Caco-2 (cell line): ENCODE measurements around the gene C22orf39. TPM values are rescaled to one million over a fixed set of nuclear protein-coding genes. Genes with fewer than 3 reads are reported as not detected.

Source experiments
- BruUV-seq: library from RNA; stranded (reverse); fragments of 400-500 nt; replicated peaks from 2 replicates; lab custom pipeline; 2021; lab: Mats Ljungman, UMichigan
- CTCF ChIA-PET: fragments of 300-600 bp; sonication (Branson Sonifier 250); formaldehyde crosslinking; loops from one replicate; lab custom pipeline; 2022; ENCODE audit warnings: antibody characterized with exemption; lab: Charles Lee
- POLR2A ChIA-PET: fragments of 300-600 bp; sonication (Branson Sonifier 250); formaldehyde crosslinking; loops from one replicate; lab custom pipeline; 2022; ENCODE audit warnings: antibody characterized with exemption; lab: Charles Lee
- DNase-seq, 2 experiments: peaks; one replicate each; pipeline versions ENCODE4 v3.0.0 to v3.0.0-alpha.2; 2020 to 2022
- H3K27me3 ChIP-seq: replicated peaks from 2 replicates; pipeline ENCODE4 v1.6.0; 2011; ENCODE audit warnings: low read length; ENCODE audit not compliant: control insufficient read depth, insufficient read depth
- H3K36me3 ChIP-seq: 2 replicates; pipeline ENCODE4 v1.5.1; 2011; ENCODE audit warnings: low read length; ENCODE audit not compliant: control insufficient read depth, insufficient read depth
- H3K4me1 ChIP-seq: fragments of 250-450 bp; sonication (Bioruptor Pico); 2 replicates; pipeline ENCODE4 v1.5.1; 2020; ENCODE audit warnings: mild to moderate bottlenecking
- H3K4me3 ChIP-seq: 2 replicates; pipeline ENCODE4 v1.5.1; 2011; ENCODE audit warnings: low read depth, mild to moderate bottlenecking, control low read depth, low read length
- H3K9me3 ChIP-seq: fragments of 250-450 bp; sonication (Bioruptor Pico); 2 replicates; pipeline ENCODE4 v1.5.1; 2020; ENCODE audit warnings: mild to moderate bottlenecking, moderate library complexity
- H3K27ac Mint-ChIP-seq: one replicate; pipeline ENCODE4 v1.8.0; 2022; ENCODE audit warnings: mixed read lengths; ENCODE audit not compliant: unreplicated experiment
- H3K27me3 Mint-ChIP-seq: one replicate; pipeline ENCODE4 v1.8.0; 2022; ENCODE audit warnings: mixed read lengths; ENCODE audit not compliant: insufficient read depth, unreplicated experiment
- H3K36me3 Mint-ChIP-seq: one replicate; pipeline ENCODE4 v1.8.0; 2022; ENCODE audit warnings: mild to moderate bottlenecking, mixed read lengths; ENCODE audit not compliant: insufficient read depth, unreplicated experiment
- H3K4me1 Mint-ChIP-seq: one replicate; pipeline ENCODE4 v1.8.0; 2022; ENCODE audit warnings: low read depth, mixed read lengths; ENCODE audit not compliant: unreplicated experiment
- H3K4me3 Mint-ChIP-seq: one replicate; pipeline ENCODE4 v1.8.0; 2022; ENCODE audit warnings: mild to moderate bottlenecking, moderate library complexity, mixed read lengths; ENCODE audit not compliant: unreplicated experiment
- H3K9me3 Mint-ChIP-seq: one replicate; pipeline ENCODE4 v1.8.0; 2022; ENCODE audit warnings: mixed read lengths; ENCODE audit not compliant: unreplicated experiment
- CTCF ChIP-seq, 2 experiments: fragments of 200-600 bp in 1 of 2; IDR thresholded peaks; 1 replicate in 1 of 2; 2 replicates in 1 of 2; pipeline versions ENCODE4 v1.5.1 to v1.8.0; 2011 to 2022; ENCODE audit warnings: antibody characterized with exemption in 1 of 2, control low read depth in 1 of 2, inconsistent platforms in 1 of 2, low read depth in 1 of 2, low read length in 1 of 2, mild to moderate bottlenecking in 1 of 2, moderate library complexity in 1 of 2; ENCODE audit not compliant: insufficient read depth in 1 of 2, severe bottlenecking in 1 of 2, unreplicated experiment in 1 of 2
- intact Hi-C: fragments of 100-400 bp; cut with micrococcal nuclease; formaldehyde crosslinking; loops from one replicate; pipeline ENCODE4 v1.10.0; 2022; ENCODE audit not compliant: unreplicated experiment
- total RNA-seq: library from RNA; stranded (reverse); gene quantifications from 2 replicates; pipeline ENCODE4 v1.2.3, GENCODE V29; 2022

Gene C22orf39
- total RNA-seq, 1 experiment from 2014 or later = 36.1 TPM

- no peak overlapping the region for H3K4me3 Mint-ChIP-seq
- CTCF ChIA-PET = no interaction called here
- no peaks in the 10 kb centered on the region for H3K4me1 Mint-ChIP-seq
- Histone ChIP-seq H3K9me3 (no peaks in the 10 kb centered on the region), H3K4me1 (no peaks in the 10 kb centered on the region), H3K4me3 (no peak overlapping the region), H3K27me3 (no peaks in the 10 kb centered on the region), H3K36me3 (no peaks in the 10 kb centered on the region)
- H3K27ac Mint-ChIP-seq = no peak overlapping the region
- POLR2A ChIA-PET = no interaction called here
- H3K9me3 Mint-ChIP-seq = no peaks in the 10 kb centered on the region
- H3K27me3 Mint-ChIP-seq = no peaks in the 10 kb centered on the region
- no peak for DNase-seq
- intact Hi-C loops = no loop called here
- H3K36me3 Mint-ChIP-seq = peaks cover 55% of the 10 kb centered on the region
- no peak for TF ChIP-seq CTCF (IDR thresholded peaks at IDR 0.05; ENCODE audit: insufficient read depth in 1 of 2, low read depth in 1 of 2, low read length in 1 of 2, severe bottlenecking in 1 of 2, unreplicated experiment in 1 of 2)
- BruUV-seq = no TSS peak
Observed at GRCh38 chr22:19492504-19493174, 45.1 kb upstream of the C22orf39 start.

GRCh38 chr22:19490628-19491230 is 43.2 kb upstream of the C22orf39 start:
- H3K27ac Mint-ChIP-seq = no peak overlapping the region

More at GRCh38 chr22:19490628-19491230, 43.2 kb upstream of the C22orf39 start:
- TF ChIP-seq CTCF (IDR thresholded peaks at IDR 0.05; ENCODE audit: insufficient read depth in 1 of 2, low read depth in 1 of 2, low read length in 1 of 2, severe bottlenecking in 1 of 2, unreplicated experiment in 1 of 2) = no peak
- Mint-ChIP-seq H3K4me1 (no peaks in the 10 kb centered on the region), H3K27me3 (no peaks in the 10 kb centered on the region), H3K36me3 (peaks cover 44% of the 10 kb centered on the region), H3K4me3 (no peak overlapping the region), H3K9me3 (no peaks in the 10 kb centered on the region)
- Histone ChIP-seq H3K9me3 (no peaks in the 10 kb centered on the region), H3K4me1 (no peaks in the 10 kb centered on the region), H3K36me3 (no peaks in the 10 kb centered on the region), H3K27me3 (no peaks in the 10 kb centered on the region), H3K4me3 (no peak overlapping the region)
- CTCF ChIA-PET = no interaction called here
- BruUV-seq = no TSS peak
- no peak for DNase-seq
- intact Hi-C loops = no loop called here
- POLR2A ChIA-PET = no interaction called here
